ENCODE data around the gene MARCHF6.
"Not testable (repeated sequence)": the region's sequence is repeated elsewhere in the genome, so short reads cannot be mapped to it uniquely, and the experiment has no call there.

Gene MARCHF6

GRCh38 chr5:10372726-10373709, 19.5 kb downstream of the MARCHF6 start:
- no peak for FAIRE-seq

GRCh38 chr5:10374046-10375022, 20.8 kb downstream of the MARCHF6 start:
- no peak for FAIRE-seq
- DNase-seq (ENCODE audit: insufficient read length), result no peak
- no peak for TF ChIP-seq POLR2AphosphoS5 (IDR thresholded peaks at IDR 0.05; ENCODE audit: low read depth, low read length)
- no peak for TF ChIP-seq TAF1 (IDR thresholded peaks at IDR 0.05; ENCODE audit: borderline replicate concordance, low read depth, low read length)
- no peak for TF ChIP-seq POLR2A (IDR thresholded peaks at IDR 0.05; ENCODE audit: low read depth, low read length)

More at GRCh38 chr5:10372726-10373709, 19.5 kb downstream of the MARCHF6 start:
- DNase-seq (ENCODE audit: insufficient read length), result no peak
- TF ChIP-seq POLR2A (IDR thresholded peaks at IDR 0.05; ENCODE audit: low read depth, low read length) (no peak), TAF1 (IDR thresholded peaks at IDR 0.05; ENCODE audit: borderline replicate concordance, low read depth, low read length) (no peak), POLR2AphosphoS5 (IDR thresholded peaks at IDR 0.05; ENCODE audit: low read depth, low read length) (no peak)

- not testable (repeated sequence) for DNase-seq (ENCODE audit: insufficient read length); FAIRE-seq
These were observed 21.7 kb downstream of the MARCHF6 start for GRCh38 chr5:10375146-10375545.

- FAIRE-seq, result no peak
- TF ChIP-seq POLR2AphosphoS5 (IDR thresholded peaks at IDR 0.05; ENCODE audit: low read depth, low read length) (no peak), POLR2A (IDR thresholded peaks at IDR 0.05; ENCODE audit: low read depth, low read length) (no peak), TAF1 (IDR thresholded peaks at IDR 0.05; ENCODE audit: borderline replicate concordance, low read depth, low read length) (no peak)
- no peak for DNase-seq (ENCODE audit: insufficient read length)
These were observed 23.0 kb downstream of the MARCHF6 start for GRCh38 chr5:10376544-10376943.

- no peak for TF ChIP-seq POLR2AphosphoS5 (IDR thresholded peaks at IDR 0.05; ENCODE audit: low read depth, low read length)
- TF ChIP-seq POLR2A (IDR thresholded peaks at IDR 0.05; ENCODE audit: low read depth, low read length), result no peak
- TF ChIP-seq TAF1 (IDR thresholded peaks at IDR 0.05; ENCODE audit: borderline replicate concordance, low read depth, low read length), result no peak
- FAIRE-seq (no peak), DNase-seq (ENCODE audit: insufficient read length) (no peak)
These were observed 23.6 kb downstream of the MARCHF6 start for GRCh38 chr5:10377081-10377480.

- TF ChIP-seq POLR2A (IDR thresholded peaks at IDR 0.05; ENCODE audit: low read depth, low read length), result no peak
- no peak for TF ChIP-seq POLR2AphosphoS5 (IDR thresholded peaks at IDR 0.05; ENCODE audit: low read depth, low read length)
- TF ChIP-seq TAF1 (IDR thresholded peaks at IDR 0.05; ENCODE audit: borderline replicate concordance, low read depth, low read length), result no peak
- DNase-seq (ENCODE audit: insufficient read length) (no peak), FAIRE-seq (no peak)
These were observed 28.3 kb downstream of the MARCHF6 start for GRCh38 chr5:10381803-10382202.

- no peak for DNase-seq (ENCODE audit: insufficient read length)
- FAIRE-seq, result no peak
- no peak for TF ChIP-seq POLR2AphosphoS5 (IDR thresholded peaks at IDR 0.05; ENCODE audit: low read depth, low read length)
- no peak for TF ChIP-seq TAF1 (IDR thresholded peaks at IDR 0.05; ENCODE audit: borderline replicate concordance, low read depth, low read length)
- no peak for TF ChIP-seq POLR2A (IDR thresholded peaks at IDR 0.05; ENCODE audit: low read depth, low read length)
These were observed 31.0 kb downstream of the MARCHF6 start for GRCh38 chr5:10384483-10384882.

GRCh38 chr5:10387690-10388089, 34.2 kb downstream of the MARCHF6 start:
- DNase-seq (ENCODE audit: insufficient read length) (no peak), FAIRE-seq (no peak)
- TF ChIP-seq TAF1 (IDR thresholded peaks at IDR 0.05; ENCODE audit: borderline replicate concordance, low read depth, low read length), result no peak
- no peak for TF ChIP-seq POLR2A (IDR thresholded peaks at IDR 0.05; ENCODE audit: low read depth, low read length)
- TF ChIP-seq POLR2AphosphoS5 (IDR thresholded peaks at IDR 0.05; ENCODE audit: low read depth, low read length), result no peak

GRCh38 chr5:10391130-10391529, 37.6 kb downstream of the MARCHF6 start:
- no peak for DNase-seq (ENCODE audit: insufficient read length)
- TF ChIP-seq POLR2A (IDR thresholded peaks at IDR 0.05; ENCODE audit: low read depth, low read length) (no peak), TAF1 (IDR thresholded peaks at IDR 0.05; ENCODE audit: borderline replicate concordance, low read depth, low read length) (no peak), POLR2AphosphoS5 (IDR thresholded peaks at IDR 0.05; ENCODE audit: low read depth, low read length) (no peak)
- FAIRE-seq, result no peak

GRCh38 chr5:10392567-10393328, 39.3 kb downstream of the MARCHF6 start:
- FAIRE-seq; DNase-seq (ENCODE audit: insufficient read length): not testable (repeated sequence)

GRCh38 chr5:10393491-10393890, 40.0 kb downstream of the MARCHF6 start:
- TF ChIP-seq POLR2A (IDR thresholded peaks at IDR 0.05; ENCODE audit: low read depth, low read length), result no peak
- TF ChIP-seq POLR2AphosphoS5 (IDR thresholded peaks at IDR 0.05; ENCODE audit: low read depth, low read length), result no peak
- no peak for TF ChIP-seq TAF1 (IDR thresholded peaks at IDR 0.05; ENCODE audit: borderline replicate concordance, low read depth, low read length)
- no peak for DNase-seq (ENCODE audit: insufficient read length)
- no peak for FAIRE-seq
